HL-60/S4 treated with retinoic acid at 250 ng/mL for 4 days and 3 days (cell line): ENCODE results near the gene SLC50A1.

Experiments
- in situ Hi-C: fragments of 300-500 bp; cut with MboI; formaldehyde crosslinking; loops from 2 replicates; pipeline ENCODE4 v1.7.0; 2022; ENCODE audit warnings: low sequenced_read_pairs

Gene SLC50A1

DNA sequence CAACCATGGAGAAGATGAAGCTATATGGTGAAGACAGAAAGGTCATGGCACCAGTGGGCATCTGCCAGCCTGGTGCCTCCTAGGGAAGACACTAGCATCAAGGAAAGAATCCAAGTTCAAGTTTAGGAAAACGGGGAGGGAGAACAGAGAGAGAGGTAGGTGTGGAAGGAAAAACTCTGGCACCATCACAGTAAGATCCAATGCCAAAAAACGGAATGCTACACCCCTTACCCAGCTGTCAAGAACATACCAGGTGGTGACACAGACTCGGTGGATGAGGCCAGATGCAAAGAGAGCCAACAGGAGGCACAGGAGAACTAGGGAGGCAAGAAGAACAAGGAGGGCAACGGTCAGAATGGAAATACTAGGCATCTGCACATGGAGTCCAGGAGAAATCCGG lies 33.9 kb downstream of the SLC50A1 start:
- in situ Hi-C loops = loop anchor here (5.0 kb wide), 1 partner anchor 72 kb away; no protein-coding TSS in a partner anchor

DNA sequence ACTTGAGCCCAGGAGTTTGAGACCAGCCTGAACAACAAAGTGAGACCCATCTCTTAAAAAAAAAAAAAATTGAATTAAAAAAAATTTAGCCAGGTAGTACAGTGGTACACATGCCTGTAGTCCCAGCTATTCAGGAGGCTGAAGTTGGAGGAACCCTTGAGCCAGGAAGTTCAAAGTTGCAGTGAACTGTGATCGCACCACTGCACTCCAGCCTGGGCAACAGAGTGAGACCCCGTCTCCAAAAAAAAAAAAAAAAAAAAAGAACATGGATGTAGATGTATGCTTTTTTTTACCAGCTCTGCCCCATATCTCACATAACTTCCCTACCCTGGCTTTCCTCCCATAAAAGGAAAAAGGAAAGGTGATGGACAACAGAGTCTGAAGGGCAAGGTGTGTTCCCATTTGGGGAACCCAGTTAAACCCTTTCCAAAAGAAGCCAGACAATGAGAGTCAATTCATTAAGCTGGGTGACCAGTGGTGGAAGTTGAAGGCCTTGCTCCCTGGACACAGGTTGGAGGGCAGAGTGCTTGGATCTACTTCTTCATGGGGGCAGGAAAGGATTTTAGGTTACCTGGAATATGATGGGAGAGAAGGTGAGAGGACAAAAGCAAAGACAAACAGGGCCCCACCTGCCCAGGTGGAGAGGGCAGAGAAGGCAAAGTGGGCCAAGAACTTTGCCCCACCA lies 34.6 kb downstream of the SLC50A1 start:
- in situ Hi-C loops = no loop called here

DNA sequence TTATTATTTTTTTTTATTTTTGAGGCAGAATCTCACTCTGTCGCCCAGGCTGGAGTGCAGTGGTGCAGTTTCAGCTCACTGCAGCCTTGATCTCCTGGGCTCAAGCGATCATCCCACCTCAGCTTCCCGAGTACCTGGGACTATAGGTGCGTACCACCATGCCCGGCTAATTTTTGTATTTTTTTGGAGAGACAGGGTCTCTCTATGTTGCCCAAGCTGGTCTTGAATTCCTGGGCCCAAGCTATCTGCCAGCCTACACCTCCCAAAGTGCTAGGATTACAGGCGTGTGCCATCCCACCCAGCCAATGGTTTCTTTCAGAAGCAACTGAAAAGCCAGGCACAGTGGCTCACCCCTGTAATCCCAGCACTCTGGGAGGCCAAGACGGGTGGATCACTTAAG lies 35.2 kb downstream of the SLC50A1 start:
- in situ Hi-C loops = no loop called here

DNA sequence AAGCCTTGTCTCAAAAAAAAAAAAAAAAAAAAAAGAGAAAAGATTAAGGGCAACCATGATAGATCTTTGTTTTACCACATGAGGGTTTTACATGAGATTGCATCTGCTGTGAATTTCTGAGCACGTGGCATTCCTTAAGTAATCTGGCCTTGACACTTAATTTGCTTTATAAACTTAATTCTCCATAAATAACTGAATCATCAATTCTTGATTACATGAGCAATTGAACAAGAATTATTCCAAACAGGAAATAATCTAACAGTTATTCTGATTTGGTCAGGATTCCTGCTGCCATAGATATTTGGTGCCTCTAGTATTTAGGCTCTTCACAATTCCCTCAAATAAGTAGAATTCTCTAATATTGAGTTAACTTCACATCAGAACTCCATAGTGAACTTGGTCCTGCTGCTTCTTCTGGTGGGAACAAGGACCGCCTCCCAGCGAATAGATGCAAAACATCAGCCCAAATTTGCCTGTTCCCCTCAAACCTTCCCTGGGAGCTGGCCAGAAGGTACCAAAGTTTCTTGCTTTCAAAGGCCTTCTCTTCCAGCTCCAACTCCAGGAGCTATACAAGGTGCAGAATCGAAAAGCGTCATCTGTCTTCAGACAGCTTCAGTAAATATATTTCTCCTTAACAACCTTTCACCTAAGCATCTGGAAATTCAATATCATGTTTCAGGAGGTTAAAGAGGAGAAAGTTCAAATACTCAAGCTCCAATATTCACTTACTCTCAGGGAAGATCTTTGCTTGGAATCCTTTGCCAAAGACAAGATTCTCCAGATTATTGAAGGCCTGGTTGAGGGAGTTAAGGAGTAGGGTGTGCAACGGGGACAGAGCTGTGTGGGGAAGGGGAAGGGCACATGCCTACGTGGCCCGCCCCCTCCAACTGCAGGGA lies 36.4 kb downstream of the SLC50A1 start:
- in situ Hi-C loops = no loop called here

DNA sequence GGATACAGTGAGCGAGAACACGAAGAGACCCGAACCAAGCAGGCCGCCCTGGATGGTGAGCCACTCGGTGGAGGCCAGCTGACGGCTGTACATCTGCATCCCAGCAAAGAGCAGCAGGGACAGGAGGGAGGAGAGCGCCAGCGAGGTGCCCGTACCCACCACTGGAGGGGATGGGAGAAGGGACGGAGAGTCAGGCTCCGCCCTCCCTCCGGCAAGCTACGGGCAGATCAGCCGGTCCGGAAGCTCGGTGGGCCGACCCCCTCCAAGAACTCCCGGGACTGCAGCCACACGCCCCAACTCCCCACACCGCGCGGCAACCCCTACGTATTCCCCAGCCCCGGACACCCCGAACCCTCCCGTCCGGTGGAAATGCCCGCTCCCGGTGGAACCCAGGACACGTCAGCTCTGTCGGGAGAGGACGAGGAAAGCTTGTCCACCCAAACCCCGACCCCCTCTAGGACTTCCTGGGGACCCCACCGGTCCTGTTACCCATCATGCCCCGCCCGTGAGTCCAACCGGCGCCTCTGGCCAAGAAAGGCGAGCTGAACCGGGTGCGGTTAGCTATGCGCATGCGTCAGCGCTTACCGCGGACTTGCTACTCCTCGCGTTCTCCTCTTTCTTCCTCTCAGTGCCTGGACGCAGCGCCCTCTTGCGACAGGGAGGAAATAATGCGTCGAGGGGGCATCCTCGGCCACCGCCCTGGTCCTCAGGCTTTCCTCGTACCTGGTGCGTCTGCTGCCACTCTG lies 37.3 kb downstream of the SLC50A1 start, which contains the start of gene KRTCAP2:
Gene KRTCAP2 (minus strand): TSS at position 573 of the 746 bp plus-strand sequence. CDS start 80 bp downstream, at position 493.
- in situ Hi-C loops = no loop called here

DNA sequence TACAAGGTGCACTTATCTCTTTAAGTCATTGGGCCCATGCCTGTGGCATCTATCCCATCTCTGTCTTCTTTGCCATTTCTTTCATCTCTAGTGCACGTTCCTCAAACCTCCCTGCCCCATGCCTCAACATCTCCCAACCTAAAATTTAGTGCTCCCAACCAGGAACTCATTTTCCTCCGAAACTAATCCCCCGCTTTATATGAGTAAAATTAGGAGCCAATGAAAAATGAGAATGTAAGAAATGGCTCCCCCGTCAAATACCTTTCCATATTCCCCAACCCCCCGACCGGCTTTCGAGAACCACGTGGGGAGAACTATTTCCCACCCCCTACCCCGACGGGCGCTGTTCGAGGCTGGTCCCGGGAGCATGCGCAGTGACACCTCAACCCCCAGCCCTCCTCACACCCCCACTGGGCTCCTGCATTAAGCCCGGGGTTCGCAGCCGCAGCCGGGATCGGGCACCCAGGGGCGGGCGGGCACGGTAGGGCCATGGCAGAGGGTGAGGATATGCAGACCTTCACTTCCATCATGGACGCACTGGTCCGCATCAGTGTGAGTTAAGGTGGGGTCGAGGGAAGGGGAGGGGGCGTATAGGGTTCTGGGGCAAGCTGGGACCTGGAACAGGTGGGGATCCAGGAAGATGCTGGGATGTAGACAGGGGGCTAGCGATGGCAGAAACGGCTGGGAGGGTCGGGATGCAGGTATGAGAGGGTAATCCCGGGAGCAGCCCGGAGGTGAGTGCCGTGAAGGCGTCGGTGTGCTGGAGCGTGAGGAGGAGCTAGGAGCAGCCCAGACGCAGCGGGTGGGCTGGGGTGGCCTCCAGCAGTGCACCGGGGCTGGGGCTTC lies 38.0 kb downstream of the SLC50A1 start, which contains the start of gene TRIM46:
Gene TRIM46 (plus strand): TSS at position 372 of the 846 bp plus-strand sequence. CDS start 118 bp downstream, at position 490.
- in situ Hi-C loops = no loop called here

DNA sequence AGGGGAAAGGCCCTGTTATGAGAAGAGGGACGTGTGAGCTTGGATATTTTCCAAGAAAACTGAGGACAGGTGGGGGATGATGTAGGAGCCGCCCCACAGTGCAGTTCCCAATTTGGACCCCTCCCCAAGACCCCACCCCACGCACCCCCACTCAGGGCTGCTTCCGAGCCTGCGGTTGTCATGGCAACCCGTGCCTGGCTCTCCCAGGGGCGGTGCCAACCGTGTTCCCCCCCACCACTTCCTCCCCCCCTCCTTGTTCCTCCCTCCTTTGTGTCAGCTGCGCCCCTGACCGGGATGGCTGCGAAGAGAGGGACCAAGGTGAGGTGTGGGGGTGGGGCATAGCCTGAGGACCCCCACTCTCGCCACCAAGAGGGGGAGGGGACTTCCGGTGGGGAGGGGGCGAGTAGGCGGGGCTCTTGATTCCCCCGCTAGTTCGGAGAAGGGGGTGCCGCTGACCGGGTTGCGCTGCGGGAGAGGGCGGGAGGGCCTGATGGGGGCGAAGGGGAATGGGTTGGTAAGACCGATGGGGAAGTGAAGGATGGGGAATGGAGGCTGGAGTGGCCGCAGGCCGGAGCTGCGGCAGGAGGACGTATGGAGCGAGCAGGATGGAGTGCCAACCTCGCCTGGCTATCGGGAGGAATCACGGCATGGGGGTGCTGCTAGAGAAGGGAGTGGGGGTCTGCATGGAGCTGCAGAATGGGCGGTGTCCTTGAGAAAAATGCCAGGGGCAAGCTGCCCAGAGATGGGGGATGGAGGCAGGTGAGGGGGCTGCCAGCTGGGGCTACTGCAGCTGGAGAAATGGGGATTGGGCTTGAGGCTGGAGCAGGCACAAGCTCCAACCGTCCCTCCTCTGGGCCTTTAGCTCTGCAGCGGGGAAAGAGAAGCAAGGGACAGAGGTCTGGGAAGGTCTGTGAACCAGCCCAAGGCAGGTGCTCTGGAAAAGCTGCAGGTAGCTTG lies 39.0 kb downstream of the SLC50A1 start:
- in situ Hi-C loops = loop anchor here (25.0 kb wide), 1 partner anchor 413 kb away; no protein-coding TSS in a partner anchor

DNA sequence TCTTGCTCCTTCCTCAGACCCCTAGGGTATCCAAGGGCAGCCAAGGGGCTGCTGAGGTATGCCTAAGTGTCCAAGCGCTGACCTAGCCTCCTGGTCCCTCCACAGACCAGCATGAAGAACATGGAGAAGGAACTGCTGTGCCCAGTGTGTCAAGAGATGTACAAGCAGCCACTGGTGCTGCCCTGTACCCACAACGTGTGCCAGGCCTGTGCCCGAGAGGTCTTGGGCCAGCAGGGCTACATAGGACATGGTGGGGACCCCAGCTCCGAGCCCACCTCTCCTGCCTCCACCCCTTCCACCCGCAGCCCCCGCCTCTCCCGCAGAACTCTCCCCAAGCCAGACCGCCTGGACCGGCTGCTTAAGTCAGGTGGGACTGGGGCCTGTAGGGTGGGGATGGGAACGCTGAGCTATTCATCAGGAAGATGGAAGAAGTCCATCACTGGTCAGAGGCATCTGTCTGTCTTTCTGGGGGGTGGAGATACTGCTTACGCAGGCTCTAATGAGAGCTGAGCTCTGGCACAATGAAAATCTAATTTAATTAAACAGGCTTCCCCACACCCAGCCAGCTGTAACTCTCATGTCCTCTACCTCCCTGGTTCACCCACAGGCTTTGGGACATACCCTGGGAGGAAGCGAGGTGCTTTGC lies 39.8 kb downstream of the SLC50A1 start:
- in situ Hi-C loops = loop anchor here (25.0 kb wide), 1 partner anchor 412 kb away; no protein-coding TSS in a partner anchor

DNA sequence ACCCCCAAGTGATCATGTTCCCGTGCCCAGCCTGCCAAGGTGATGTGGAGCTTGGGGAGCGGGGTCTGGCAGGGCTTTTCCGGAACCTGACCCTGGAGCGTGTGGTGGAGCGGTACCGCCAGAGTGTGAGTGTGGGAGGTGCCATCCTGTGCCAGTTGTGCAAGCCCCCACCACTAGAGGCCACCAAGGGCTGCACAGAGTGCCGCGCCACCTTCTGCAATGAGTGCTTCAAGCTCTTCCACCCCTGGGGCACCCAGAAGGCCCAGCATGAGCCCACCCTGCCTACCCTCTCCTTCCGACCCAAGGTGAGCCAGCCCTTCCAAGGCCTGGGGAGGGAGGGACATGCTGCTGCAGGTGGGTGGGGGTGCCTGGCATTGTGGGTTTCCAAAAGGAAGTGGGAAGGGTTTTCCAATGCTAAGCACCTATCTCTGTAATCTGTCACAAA lies 40.3 kb downstream of the SLC50A1 start:
- in situ Hi-C loops = loop anchor here (25.0 kb wide), 1 partner anchor 411 kb away; no protein-coding TSS in a partner anchor

DNA sequence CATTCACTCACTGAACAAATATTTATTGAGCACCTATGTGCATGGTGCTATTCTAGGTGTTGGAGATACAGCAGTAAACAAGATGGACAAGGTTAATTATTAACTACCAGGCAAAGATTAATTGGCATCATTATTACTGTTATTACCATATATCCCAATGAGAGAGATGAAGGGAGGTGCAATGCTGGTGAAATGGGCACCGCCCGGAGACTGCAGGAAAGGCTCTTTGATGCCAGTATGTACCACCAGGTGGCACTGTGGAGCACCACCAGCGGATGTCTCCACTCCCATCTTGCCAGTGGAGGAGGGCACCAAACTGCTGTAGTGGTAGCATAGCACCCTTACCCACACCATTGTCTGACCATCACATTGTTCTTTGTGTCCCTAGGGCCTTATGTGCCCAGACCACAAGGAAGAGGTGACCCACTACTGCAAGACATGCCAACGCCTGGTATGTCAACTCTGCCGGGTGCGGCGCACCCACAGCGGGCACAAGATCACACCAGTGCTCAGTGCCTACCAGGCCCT lies 41.0 kb downstream of the SLC50A1 start:
- in situ Hi-C loops = loop anchor here (25.0 kb wide), 1 partner anchor 411 kb away; no protein-coding TSS in a partner anchor

DNA sequence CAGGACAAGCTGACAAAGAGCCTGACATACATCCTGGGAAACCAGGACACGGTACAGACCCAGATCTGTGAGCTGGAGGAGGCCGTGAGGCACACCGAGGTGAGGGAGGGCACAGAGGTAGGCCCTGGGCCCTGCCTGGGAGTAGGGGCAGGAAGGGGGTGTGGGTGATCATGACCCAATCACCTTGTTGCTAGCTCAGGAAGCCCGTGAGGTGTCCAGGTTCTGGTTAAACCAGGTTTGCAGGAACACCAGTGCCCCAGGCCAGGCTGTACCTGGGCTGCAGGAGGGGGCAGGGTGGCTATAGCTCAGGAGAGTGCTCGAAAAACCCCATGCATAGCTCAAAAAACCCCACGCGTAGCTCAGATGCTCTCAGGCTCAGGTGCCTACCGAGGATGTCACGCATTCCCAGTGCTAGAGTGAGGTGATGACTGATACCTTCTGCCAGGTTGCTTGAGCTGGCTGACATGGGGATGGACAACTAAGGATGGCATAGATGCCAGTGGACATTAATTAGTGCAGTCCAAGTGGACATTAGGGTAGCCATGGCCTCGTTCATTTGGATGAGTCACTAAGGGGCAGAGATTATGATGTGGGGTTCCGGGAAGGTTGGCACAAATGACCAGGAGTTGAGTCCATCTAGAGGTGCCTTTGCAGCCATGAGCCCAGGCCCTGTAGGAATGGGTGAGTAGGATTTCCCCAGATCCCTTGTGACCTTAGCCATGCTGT lies 41.7 kb downstream of the SLC50A1 start:
- in situ Hi-C loops = loop anchor here (25.0 kb wide), 1 partner anchor 410 kb away; no protein-coding TSS in a partner anchor

DNA sequence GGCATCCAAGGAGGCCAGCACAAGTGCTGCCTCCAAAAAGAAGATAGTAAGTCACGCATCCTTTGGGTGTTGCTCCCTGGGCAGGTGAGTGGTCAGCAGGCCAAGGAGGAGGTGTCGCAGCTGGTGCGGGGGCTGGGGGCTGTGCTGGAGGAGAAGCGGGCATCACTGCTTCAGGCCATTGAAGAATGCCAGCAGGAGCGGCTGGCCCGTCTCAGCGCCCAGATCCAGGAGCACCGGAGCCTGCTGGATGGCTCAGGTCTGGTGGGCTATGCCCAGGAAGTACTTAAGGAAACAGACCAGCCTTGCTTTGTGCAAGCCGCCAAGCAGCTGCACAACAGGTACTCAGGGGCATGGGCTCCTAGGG lies 42.2 kb downstream of the SLC50A1 start:
- in situ Hi-C loops = loop anchor here (25.0 kb wide), 1 partner anchor 409 kb away; no protein-coding TSS in a partner anchor

DNA sequence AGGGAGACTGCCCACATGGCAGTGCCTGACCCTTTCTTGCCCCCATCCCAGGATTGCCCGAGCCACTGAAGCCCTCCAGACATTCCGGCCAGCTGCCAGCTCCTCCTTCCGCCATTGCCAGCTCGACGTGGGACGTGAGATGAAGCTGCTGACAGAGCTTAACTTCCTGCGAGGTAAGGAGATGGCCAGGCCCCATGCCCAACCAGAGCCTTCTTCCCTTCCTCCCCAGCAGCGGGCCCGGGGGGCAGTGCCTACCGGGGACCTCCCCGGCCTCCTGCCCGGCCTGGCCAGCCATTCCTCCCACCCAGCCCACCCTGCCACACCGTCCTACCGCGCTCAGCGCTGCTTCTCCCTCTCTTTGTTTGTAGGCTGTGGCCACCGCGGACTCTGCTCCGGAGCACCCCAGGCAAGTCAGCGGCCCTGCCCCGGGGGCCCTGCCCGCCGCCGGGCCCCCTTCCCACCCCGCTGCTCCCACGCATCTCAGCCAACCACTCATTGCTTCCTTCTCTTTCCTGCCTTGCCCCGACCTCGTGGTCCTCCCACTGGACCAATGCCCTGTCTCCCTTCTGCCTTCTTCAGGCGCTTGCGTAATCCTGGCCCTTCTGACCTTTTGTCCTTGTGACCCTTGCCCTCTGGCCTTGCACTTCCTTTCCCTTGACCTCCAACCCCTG lies 42.9 kb downstream of the SLC50A1 start:
- in situ Hi-C loops = loop anchor here (25.0 kb wide), 1 partner anchor 409 kb away; no protein-coding TSS in a partner anchor

DNA sequence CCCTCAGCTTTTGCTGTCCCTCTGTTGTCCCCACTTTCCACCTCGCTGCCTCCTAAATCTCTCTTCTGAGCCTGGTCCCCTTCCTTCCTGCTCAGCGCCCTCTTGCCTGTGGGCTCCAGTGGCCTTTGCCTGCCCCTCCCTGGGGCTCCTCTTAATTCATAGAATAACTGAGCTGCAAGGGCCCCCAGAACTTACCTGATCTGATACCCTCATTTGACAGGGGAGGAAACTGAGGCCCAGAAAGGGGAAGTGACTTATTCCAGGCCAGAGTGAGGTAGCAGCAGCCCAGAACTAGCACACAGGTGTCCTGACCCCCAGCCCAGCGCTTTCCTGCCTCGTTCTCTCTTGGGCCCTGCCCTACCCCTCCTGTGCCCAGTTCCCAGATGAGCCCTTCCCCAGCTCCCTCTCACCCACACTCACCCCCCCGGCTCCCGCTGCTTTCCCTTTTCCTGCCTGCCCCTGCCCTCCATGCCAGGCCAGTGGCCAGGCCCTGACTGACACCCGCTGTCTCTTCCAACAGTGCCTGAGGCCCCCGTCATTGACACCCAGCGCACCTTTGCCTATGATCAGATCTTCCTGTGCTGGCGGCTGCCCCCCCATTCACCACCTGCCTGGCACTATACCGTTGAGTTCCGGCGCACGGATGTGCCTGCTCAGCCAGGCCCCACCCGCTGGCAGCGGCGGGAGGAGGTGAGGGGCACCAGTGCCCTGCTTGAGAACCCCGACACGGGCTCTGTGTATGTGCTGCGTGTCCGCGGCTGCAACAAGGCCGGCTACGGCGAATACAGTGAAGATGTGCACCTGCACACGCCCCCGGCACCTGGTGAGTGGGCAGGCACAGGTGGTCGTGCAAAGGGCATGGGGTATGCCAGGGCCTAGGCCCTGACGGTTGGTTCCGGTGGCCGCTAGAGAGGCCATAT lies 43.7 kb downstream of the SLC50A1 start:
- in situ Hi-C loops = loop anchor here (25.0 kb wide), 1 partner anchor 408 kb away; no protein-coding TSS in a partner anchor

DNA sequence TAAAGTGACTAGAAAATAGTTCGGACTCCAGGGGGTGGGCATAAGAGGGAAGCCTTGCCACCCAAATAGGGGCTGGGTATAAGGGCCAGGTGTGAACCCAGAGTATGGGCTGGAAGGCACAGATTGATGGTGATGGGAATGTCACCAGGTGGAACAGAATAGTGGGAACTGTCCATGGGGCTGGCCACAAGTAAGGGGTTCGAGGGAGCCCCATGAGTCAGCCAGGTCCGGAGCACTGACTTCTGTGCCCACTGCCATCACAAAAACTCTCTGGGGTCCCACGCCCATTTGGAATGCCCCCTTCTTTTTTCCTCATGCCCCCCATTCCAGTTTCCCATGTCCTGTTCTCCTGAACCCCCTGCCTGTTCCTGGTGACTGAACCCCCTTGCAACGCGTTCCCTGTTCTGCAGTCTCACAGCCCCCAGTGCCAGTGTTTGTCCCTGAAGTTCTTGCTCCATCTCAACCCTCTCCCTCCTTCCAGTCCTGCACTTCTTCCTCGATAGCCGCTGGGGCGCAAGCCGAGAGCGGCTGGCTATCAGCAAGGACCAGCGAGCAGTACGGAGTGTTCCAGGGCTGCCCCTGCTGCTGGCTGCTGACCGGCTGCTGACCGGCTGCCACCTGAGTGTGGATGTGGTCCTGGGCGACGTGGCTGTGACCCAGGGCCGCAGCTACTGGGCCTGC lies 45.9 kb downstream of the SLC50A1 start:
- in situ Hi-C loops = loop anchor here (25.0 kb wide), 1 partner anchor 406 kb away; no protein-coding TSS in a partner anchor
